HG03045 (cell line): ENCODE results near the gene TRAPPC5.

ENCODE experiments used
- ATAC-seq: cut with Tn5 transposase; IDR thresholded peaks from one replicate; pipeline ENCODE4 v1.9.1; 2021; ENCODE audit warnings: mild to moderate bottlenecking, moderate library complexity; ENCODE audit not compliant: unreplicated experiment

The TRAPPC5 gene

DNA sequence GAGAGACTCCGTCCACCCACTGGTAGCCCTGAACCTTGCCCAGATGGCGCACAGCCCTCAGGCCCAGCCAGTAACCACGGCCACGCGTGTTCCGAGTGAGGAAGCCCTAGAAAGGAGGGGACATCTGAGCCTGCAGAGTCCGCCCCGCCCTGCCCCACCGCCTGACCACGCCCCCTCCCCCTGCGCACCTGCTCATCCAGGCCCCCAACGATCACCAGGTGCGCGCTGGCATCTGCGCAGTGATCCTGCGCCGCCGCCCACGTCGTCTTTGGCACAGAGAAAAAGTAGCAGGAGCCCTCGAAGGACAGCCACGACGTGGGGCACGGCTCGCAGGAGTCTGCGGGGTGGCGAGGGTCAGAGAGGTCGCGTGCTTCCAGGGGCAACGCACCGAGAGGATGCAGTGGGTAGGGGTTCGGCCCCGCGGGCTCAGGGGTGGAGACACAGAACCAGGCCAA, 49.2 kb downstream of the TRAPPC5 start:
- no peak for ATAC-seq

DNA sequence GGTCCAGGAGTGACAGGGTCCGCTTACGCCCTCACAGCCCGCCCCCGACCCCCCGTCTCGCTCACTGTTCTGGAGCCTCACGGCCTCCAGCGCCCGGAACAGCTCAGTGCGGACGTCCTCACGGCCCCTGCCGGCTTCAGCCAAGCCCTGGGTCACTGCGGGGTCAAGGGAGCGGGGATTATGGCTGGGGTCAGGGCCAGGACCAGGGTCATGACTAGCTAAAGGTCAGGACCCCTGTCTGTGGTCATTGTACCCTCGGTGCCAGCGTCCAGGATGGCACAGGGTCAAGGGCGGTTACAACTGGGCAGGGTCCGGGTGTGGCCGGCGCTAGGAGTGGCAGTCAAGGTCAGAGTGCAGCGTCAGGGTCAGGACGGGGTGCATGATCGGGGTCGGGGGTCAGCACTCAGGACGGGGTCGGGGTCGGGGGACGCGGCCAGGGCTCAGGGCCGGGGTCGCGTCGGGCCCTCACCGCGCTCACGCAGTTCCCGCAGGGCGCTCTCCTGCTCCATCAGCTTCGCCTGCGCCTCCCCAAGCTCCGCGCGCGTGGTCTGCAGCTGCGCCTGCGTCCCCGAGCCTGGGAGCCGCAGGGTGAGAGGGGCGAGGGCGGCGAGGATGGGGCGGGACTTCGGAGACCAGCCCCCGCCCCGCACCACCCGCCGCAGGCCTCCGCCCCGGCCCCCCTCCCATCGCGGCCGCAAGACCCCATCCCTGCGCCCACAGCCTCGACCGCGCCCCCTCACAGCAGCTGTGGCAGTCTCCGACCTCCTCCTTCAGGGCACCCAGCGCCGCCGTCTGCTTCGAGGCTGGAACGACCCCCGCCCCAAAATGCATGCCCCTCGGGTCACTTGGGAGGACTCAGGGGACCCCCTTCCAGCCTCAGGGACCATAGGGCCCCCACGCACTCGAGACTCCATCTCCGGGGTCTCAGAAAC, 49.9 kb downstream of the TRAPPC5 start:
- ATAC-seq: no peak

- no peak for ATAC-seq
These were observed 50.6 kb downstream of the TRAPPC5 start for GRCh38 chr19:7731218-7731595.

GRCh38 chr19:7731615-7732014, 51.0 kb downstream of the TRAPPC5 start:
- no peak for ATAC-seq

GRCh38 chr19:7732045-7732444, 51.4 kb downstream of the TRAPPC5 start, which contains the start of gene CLEC4G:
Gene CLEC4G (minus strand): TSS chr19:7732110. CDS start chr19:7732102, 8 bp downstream.
- ATAC-seq: no peak

DNA sequence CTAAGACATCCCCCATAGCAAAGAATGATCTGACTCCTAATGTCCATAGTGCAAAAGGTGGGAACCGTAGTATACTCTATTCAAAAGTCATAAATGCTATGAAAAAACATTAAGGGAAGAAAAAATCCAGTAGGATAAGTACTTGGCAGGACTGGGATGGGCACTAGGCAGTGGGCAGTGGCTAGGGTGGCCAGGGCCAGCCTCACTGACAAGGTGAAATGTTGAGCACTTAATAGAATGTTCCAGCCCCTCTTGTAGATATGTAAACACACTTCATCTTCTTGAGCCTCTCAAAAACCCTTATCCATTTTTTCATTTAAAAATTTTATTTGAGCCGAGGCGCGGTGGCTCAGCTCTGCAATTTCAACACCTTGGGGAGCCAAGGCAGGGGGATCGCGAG, 52.7 kb downstream of the TRAPPC5 start:
- ATAC-seq: no peak

DNA sequence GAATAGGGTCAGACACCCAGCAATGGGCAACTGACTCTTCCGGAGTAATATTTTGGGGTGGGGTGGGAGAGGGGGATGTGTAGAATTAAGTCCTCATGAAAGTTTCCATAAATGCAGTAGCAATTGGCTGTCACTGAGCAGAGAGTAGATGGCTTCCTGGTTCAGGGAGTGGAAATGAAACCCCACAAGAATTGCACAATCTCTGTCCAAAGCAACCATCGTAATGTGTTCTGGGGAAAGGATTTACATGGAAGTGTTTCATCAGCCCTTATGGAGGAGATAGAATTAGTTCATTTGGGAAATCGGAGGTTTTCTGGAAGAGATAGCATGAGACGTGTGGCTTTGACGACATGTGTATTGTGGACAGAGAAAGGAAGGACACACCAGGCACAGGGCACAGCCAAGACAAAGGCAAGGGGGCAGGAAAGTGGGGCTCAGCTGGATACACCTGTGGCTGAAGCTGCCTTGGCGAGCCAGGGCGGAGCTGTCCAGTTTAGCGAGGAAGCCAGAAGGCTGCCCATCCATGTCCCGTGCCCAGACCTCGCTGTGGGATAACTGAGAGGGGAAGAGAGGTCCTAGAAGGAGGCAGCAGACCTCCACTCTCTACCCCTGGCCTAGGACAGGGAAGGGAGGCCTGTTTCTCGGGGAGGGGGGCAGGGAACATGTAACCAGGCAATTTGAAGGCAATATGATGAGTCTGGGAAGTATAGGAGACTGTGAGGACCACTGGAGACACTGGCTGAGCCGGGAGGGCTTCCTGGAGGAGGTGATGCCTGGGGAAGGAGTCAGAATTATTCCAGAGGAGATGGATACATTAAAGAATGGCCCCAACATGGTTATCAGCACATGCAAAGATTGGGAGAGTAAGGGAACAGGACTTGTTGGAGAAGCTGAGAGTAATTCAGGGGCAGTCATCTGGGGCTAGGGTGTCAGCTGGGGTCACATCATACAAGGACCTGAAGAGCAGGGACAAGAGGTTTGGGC, 53.9 kb downstream of the TRAPPC5 start:
- no peak for ATAC-seq

DNA sequence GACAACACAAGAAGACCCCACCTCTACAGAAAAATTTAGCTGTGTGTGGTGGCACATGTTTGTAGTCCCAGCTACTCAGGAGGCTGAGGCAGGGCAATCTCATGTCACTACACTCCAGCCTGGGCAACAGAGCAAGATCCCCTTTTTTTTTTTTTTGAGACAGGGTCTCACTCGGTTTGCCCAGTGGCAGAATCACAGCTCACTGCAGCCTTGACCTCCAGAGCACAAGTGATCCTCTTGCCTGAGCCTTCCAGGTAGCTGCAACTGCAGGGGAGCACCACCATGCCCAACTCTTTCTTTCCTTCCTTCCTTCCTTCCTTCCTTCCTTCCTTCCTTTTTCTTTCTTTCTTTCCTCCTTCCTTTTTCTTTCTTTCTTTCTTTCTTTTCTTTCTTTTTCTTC, 55.5 kb downstream of the TRAPPC5 start:
- ATAC-seq: no peak

GRCh38 chr19:7737215-7737614, 56.6 kb downstream of the TRAPPC5 start:
- ATAC-seq: no peak
